Measurements from ENCODE around the gene LEP.
"Not testable (repeated sequence)": the region's sequence is repeated elsewhere in the genome, so short reads cannot be mapped to it uniquely, and the experiment has no call there.

Gene LEP

GRCh38 chr7:128271942-128272481, 30.9 kb downstream of the LEP start:
- DNase-seq (ENCODE audit: low read depth in 2 of 2), result no peak

DNA sequence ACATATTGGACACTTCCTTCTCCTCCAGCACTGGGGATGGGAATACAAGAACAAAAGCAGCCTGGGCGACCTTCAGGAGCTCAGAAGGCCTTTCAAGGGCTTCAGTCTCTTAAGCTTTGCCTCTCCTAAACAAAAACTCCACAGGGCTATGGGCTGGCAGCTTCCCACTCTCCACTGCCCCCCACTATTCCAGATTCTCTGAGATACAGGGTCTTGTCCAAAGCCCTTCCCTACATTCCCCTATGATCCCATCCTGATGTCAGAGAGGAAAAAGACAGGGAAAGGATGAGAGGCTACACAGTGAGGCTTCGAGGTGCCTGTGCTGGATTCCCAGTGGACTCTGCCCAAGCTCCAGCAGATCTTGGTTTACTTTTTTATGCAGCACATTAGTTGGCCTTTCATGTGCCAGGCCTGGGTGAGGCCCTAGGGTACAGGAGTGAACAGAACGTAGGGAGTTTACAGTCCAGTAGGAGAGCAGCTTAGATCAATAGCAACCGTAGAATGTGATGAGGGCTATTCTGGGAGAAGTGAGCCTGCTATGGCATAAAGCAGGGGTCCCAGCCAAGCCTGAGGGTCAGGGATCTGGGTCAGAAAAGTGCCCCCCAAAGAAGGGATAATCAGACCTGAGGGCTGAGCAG, 33.3 kb downstream of the LEP start:
- no peak for DNase-seq (ENCODE audit: low read depth in 2 of 2)

- DNase-seq (ENCODE audit: low read depth in 2 of 2), result no peak
These were observed 34.0 kb downstream of the LEP start for GRCh38 chr7:128274884-128275603.

DNA sequence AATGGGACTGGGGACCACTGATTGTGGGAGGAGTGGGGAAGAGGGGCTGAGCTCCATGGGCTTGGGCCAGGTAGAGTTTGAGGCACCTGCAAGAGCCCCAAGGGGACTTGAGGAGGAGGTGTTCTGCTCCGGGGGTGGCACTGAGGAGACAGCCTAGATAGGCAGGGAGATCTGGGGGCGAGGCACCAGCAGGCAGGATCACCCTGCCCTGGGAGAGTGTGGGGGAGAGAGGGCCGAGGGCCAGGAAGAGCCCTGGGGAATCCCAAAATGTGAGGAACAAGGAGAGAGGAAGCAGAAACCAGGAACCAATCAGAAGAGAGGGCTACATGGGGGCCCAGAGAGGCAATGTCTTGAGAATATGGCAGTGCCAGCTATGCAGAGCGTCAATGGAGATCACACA, 34.6 kb downstream of the LEP start:
- DNase-seq (ENCODE audit: low read depth in 2 of 2), result no peak

DNA sequence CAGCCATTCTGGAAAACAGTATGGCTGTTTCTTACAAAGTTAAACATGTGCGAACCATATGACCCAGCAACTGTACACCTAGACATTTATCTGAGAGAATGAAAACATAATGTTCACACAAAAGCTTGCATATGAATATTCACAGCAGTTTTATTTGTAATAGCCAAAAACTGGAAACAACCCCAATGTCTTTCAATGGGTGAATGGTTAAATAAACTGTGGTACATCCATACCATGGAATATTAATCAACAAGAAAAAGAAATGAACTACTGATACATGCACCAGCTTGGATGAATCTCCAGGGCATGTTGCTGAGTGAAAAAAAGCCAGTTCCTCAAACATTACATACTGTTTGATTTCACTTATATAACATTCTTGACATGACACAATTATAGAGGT, 37.3 kb downstream of the LEP start:
- DNase-seq (ENCODE audit: low read depth in 2 of 2), result no peak

DNA sequence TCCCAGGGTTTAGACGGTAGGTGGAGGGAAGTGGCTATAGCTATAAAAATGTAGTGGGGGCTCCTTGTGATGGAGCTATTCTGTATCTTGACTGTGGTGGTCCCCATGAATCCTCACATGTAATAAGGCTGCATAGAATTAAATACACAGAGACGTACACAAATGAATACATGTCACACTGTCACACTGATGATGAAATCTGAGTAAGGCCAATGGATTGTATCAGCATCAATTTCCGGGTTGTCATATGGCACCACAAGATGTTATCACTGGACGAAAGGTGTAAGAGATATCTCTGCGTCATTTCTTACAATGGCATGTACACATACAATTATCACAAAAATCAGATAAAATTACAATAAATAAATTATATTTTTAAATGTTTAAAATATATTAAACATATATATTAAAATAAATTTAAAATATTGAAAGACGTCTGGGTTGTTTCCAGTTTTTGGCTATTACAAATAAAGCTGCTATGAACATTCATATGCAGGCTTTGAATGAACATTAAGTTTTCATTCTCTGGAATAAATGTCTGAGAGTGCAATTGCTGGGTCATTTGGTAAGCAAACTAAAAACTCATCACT, 38.1 kb downstream of the LEP start:
- no peak for DNase-seq (ENCODE audit: low read depth in 2 of 2)

GRCh38 chr7:128280451-128280850, 39.4 kb downstream of the LEP start:
- not testable (repeated sequence) for DNase-seq (ENCODE audit: low read depth in 2 of 2)

- no peak for DNase-seq (ENCODE audit: low read depth in 2 of 2)
These were observed 40.7 kb downstream of the LEP start for GRCh38 chr7:128281605-128282380.

DNA sequence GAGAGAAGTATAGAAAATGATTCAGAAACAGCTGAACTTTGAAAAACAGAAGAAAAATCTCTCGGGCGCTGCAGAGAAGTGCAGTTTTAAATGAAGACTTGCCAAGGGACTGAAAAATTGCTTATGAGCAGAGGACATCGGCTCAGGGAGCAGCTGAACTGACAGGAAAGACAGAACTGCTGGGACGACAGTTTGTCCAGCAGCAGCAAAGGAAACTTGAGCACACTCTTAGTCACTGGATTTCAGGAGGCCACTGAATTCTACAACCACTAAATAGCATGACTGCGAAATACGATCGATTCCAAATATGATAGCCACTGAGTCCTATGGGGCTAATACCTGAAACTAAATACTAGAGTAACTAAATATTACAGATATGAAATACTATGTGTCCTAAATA, 43.0 kb downstream of the LEP start:
- no peak for DNase-seq (ENCODE audit: low read depth in 2 of 2)

- DNase-seq (ENCODE audit: low read depth in 2 of 2), result no peak
These were observed 46.5 kb downstream of the LEP start for GRCh38 chr7:128287556-128287955.

- DNase-seq (ENCODE audit: low read depth in 2 of 2), result not testable (repeated sequence)
These were observed 56.9 kb downstream of the LEP start for GRCh38 chr7:128298004-128298403.

- DNase-seq (ENCODE audit: low read depth in 2 of 2), result no peak
These were observed 58.1 kb downstream of the LEP start for GRCh38 chr7:128299109-128299607.

GRCh38 chr7:128302139-128302538, 61.1 kb downstream of the LEP start:
- no peak for DNase-seq (ENCODE audit: low read depth in 2 of 2)

- DNase-seq (ENCODE audit: low read depth in 2 of 2), result no peak
These were observed 62.1 kb downstream of the LEP start for GRCh38 chr7:128303133-128303532.

DNA sequence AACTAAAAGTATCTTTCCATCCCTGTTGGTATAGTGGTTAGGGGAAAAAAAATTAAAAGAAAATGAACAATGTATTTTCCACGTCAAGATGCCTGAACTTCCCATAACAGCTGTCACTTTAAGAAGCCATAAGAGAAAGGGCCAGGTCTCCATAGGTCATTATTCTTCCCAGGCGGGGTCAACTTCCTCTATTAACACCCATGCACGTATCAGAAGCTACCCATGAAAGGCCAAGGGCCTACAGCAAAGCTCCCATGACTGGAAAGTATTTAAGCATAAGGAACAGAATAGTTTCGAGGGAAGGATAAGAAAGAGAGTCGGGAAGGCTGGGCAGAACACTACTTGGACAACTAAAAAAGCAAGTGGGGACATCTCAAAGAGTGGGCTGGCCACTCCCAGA, 62.6 kb downstream of the LEP start:
- no peak for DNase-seq (ENCODE audit: low read depth in 2 of 2)

- DNase-seq (ENCODE audit: low read depth in 2 of 2), result no peak
These were observed 63.1 kb downstream of the LEP start for GRCh38 chr7:128304212-128304611.

DNA sequence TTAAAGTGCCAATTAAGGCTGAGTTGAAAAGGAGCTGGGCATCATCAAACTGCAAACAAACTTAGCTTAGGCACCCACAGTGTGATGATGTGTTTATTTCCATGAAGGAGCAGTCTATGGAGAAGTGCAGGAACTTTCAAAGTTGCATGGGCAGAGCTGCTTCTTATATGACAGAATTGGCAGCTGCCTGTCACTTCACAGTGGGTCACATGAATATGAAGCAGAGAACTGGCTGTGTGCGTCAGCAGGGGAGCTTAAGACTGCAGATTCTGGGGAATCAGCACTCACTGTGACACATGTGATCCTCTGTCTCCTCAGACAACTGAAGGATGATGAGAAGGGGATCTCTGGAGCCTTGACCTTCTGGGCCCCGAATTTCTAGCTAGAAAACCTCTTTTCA, 66.0 kb downstream of the LEP start:
- no peak for DNase-seq (ENCODE audit: low read depth in 2 of 2)

Measured in stimulated activated CD4-positive, alpha-beta T cell treated with anti-CD3 and anti-CD28 coated beads, Interleukin-15, amount 100 ng/mL, for 48 hours (primary cell).